ENCODE measurements around the gene RNFT2. TPM values are rescaled to one million over a fixed set of nuclear protein-coding genes. Genes with fewer than 3 reads are reported as not detected.

Gene RNFT2
- polyA plus RNA-seq, 1 donor from 2014 or later = 20.6 TPM

GRCh38 chr12:116864371-116865160 lies 126.5 kb downstream of the RNFT2 start:
- Histone ChIP-seq H3K4me3 (ENCODE audit: low read length) (no peak overlapping the region), H3K36me3 (ENCODE audit: insufficient read depth, low read length) (no peaks in the 10 kb centered on the region), H3K79me2 (replicated peaks; ENCODE audit: insufficient read depth, low read length) (no peaks in the 10 kb centered on the region), H3K4me2 (ENCODE audit: low read length) (no peak overlapping the region), H3F3A (ENCODE audit: insufficient read depth, low read length, poor library complexity, severe bottlenecking) (no peaks in the 10 kb centered on the region), H3K27ac (ENCODE audit: low read length) (no peak overlapping the region), H4K20me1 (ENCODE audit: insufficient read depth) (no peaks in the 10 kb centered on the region), H3K9me3 (ENCODE audit: low read length) (no peaks in the 10 kb centered on the region), H3K9me2 (ENCODE audit: insufficient read depth, low read length) (no peaks in the 10 kb centered on the region), H3K9ac (ENCODE audit: low read length) (no peak overlapping the region), H3K27me3 (ENCODE audit: insufficient read depth, low read depth, low read length) (no peaks in the 10 kb centered on the region), H2AFZ (ENCODE audit: low read depth, low read length) (no peak overlapping the region)
- TF ChIP-seq, protein P1, sequence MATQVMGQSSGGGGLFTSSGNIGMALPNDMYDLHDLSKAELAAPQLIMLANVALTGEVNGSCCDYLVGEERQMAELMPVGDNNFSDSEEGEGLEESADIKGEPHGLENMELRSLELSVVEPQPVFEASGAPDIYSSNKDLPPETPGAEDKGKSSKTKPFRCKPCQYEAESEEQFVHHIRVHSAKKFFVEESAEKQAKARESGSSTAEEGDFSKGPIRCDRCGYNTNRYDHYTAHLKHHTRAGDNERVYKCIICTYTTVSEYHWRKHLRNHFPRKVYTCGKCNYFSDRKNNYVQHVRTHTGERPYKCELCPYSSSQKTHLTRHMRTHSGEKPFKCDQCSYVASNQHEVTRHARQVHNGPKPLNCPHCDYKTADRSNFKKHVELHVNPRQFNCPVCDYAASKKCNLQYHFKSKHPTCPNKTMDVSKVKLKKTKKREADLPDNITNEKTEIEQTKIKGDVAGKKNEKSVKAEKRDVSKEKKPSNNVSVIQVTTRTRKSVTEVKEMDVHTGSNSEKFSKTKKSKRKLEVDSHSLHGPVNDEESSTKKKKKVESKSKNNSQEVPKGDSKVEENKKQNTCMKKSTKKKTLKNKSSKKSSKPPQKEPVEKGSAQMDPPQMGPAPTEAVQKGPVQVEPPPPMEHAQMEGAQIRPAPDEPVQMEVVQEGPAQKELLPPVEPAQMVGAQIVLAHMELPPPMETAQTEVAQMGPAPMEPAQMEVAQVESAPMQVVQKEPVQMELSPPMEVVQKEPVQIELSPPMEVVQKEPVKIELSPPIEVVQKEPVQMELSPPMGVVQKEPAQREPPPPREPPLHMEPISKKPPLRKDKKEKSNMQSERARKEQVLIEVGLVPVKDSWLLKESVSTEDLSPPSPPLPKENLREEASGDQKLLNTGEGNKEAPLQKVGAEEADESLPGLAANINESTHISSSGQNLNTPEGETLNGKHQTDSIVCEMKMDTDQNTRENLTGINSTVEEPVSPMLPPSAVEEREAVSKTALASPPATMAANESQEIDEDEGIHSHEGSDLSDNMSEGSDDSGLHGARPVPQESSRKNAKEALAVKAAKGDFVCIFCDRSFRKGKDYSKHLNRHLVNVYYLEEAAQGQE (IDR thresholded peaks at IDR 0.05; ENCODE audit: borderline replicate concordance) = no peak
- TF ChIP-seq TAF1 (IDR thresholded peaks at IDR 0.05; ENCODE audit: low read depth) (no peak), POLR2AphosphoS5 (IDR thresholded peaks at IDR 0.05) (no peak), EZH2 (IDR thresholded peaks at IDR 0.05; ENCODE audit: borderline replicate concordance, insufficient read depth, low read length, poor library complexity, severe bottlenecking) (no peak), EP300 (conservative IDR thresholded peaks at IDR 0.05; ENCODE audit: poor library complexity, severe bottlenecking) (no peak), MXI1 (conservative IDR thresholded peaks at IDR 0.05; ENCODE audit: poor library complexity, severe bottlenecking) (no peak), SMC3 (conservative IDR thresholded peaks at IDR 0.05; ENCODE audit: poor library complexity) (no peak), RAD21 (conservative IDR thresholded peaks at IDR 0.05) (no peak)
- TF ChIP-seq, protein P2, sequence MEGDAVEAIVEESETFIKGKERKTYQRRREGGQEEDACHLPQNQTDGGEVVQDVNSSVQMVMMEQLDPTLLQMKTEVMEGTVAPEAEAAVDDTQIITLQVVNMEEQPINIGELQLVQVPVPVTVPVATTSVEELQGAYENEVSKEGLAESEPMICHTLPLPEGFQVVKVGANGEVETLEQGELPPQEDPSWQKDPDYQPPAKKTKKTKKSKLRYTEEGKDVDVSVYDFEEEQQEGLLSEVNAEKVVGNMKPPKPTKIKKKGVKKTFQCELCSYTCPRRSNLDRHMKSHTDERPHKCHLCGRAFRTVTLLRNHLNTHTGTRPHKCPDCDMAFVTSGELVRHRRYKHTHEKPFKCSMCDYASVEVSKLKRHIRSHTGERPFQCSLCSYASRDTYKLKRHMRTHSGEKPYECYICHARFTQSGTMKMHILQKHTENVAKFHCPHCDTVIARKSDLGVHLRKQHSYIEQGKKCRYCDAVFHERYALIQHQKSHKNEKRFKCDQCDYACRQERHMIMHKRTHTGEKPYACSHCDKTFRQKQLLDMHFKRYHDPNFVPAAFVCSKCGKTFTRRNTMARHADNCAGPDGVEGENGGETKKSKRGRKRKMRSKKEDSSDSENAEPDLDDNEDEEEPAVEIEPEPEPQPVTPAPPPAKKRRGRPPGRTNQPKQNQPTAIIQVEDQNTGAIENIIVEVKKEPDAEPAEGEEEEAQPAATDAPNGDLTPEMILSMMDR (IDR thresholded peaks at IDR 0.05; ENCODE audit: poor library complexity, severe bottlenecking) = no peak

DNA sequence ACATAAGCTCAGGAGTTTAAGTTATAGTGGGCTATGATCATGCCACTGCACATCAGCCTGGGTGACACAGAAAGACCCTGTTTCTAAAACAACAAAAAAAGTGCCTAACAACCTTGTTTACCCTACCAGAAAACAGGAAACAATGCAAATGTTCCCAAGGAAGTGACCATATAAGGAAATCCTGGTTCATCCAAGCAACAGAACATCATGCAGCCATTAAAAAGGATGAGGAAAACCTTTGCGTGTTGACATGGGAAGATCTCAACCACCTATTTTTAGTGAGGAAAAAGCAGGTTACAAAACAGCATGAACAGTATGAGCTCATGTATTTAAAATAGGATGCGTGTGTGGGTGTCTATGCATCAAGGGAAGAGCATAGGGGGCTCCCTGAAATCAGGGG lies 129.4 kb downstream of the RNFT2 start:
- H3K36me3 ChIP-seq (ENCODE audit: insufficient read depth, low read length) = no peaks in the 10 kb centered on the region
- H3K4me3 ChIP-seq (ENCODE audit: low read length) = no peak overlapping the region
- H3K27me3 ChIP-seq (ENCODE audit: insufficient read depth, low read depth, low read length) = no peaks in the 10 kb centered on the region
- H3K9me2 ChIP-seq (ENCODE audit: insufficient read depth, low read length) = no peaks in the 10 kb centered on the region
- TF ChIP-seq, protein P2 (IDR thresholded peaks at IDR 0.05; ENCODE audit: poor library complexity, severe bottlenecking) = no peak
- no peak for TF ChIP-seq MXI1 (conservative IDR thresholded peaks at IDR 0.05; ENCODE audit: poor library complexity, severe bottlenecking)
- TF ChIP-seq, protein P1 (IDR thresholded peaks at IDR 0.05; ENCODE audit: borderline replicate concordance) = no peak
- TF ChIP-seq POLR2AphosphoS5 (IDR thresholded peaks at IDR 0.05) = no peak
- no peak overlapping the region for H3K4me2 ChIP-seq (ENCODE audit: low read length)
- H3K9ac ChIP-seq (ENCODE audit: low read length) = no peak overlapping the region
- no peaks in the 10 kb centered on the region for H4K20me1 ChIP-seq (ENCODE audit: insufficient read depth)
- H3K9me3 ChIP-seq (ENCODE audit: low read length) = no peaks in the 10 kb centered on the region
- H3K27ac ChIP-seq (ENCODE audit: low read length) = no peak overlapping the region
- H2AFZ ChIP-seq (ENCODE audit: low read depth, low read length) = no peak overlapping the region
- H3K79me2 ChIP-seq (replicated peaks; ENCODE audit: insufficient read depth, low read length) = no peaks in the 10 kb centered on the region
- H3F3A ChIP-seq (ENCODE audit: insufficient read depth, low read length, poor library complexity, severe bottlenecking) = no peaks in the 10 kb centered on the region

Data from neural cell (in vitro differentiated cells).